ENCODE measurements around the gene KIRREL2.
"Not testable (repeated sequence)": the region's sequence is repeated elsewhere in the genome, so short reads cannot be mapped to it uniquely, and the experiment has no call there.

Gene KIRREL2

GRCh38 chr19:35870124-35870736 lies 13.5 kb downstream of the KIRREL2 start:
- DNase-seq, result not testable (repeated sequence)

GRCh38 chr19:35870798-35871197 lies 14.1 kb downstream of the KIRREL2 start:
- DNase-seq, result no peak

DNA sequence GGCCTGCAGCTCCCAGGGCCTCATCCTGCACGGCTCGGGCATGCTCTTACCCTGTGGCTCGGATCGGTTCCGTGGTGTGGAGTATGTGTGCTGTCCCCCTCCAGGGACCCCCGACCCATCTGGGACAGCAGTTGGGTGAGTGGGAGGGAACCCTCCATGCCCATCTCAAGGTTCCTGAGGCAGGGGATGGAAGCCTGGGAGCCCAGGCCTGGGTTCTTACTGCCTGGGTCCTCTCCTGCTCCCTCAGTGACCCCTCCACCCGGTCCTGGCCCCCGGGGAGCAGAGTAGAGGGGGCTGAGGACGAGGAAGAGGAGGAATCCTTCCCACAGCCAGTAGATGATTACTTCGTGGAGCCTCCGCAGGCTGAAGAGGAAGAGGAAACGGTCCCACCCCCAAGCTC lies 14.9 kb downstream of the KIRREL2 start:
- DNase-seq, result no peak

DNA sequence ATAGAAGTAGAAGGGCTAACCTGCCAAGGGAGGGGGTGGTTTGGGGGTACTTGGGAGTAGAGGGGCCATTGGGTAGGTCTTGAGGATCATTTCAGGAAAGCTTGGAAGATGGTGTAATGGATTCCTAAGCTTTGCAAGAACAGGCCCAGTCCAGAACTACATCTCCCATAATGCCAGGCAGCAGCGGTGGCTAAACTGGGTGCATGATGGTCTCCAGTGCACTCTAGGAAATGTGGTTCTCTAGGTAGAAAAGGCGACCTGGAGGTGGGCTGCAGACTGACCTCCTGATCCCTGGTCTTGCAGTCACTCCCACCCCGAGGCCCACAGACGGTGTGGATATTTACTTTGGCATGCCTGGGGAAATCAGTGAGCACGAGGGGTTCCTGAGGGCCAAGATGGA lies 15.5 kb downstream of the KIRREL2 start:
- no peak for DNase-seq

DNA sequence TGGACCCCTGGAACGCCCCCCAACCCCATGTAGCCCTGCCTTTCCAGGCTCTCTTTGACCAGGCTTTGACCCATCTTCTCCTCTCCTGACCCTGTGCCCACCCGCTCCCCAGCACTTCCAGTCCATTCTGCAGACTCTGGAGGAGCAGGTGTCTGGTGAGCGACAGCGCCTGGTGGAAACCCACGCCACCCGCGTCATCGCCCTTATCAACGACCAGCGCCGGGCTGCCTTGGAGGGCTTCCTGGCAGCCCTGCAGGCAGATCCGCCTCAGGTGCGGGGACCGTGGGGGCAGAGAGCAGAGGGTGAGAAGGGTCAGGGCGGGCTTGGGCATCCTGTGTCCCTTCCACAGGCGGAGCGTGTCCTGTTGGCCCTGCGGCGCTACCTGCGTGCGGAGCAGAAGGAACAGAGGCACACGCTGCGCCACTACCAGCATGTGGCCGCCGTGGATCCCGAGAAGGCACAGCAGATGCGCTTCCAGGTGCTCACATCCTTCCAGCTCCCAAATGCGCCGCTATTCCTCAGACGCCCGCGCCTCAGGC lies 17.8 kb downstream of the KIRREL2 start:
- no peak for DNase-seq

GRCh38 chr19:35879068-35879467 lies 22.4 kb downstream of the KIRREL2 start:
- no peak for DNase-seq

GRCh38 chr19:35879770-35880317 lies 23.1 kb downstream of the KIRREL2 start:
- peak; percentile 84 for DNase-seq

DNA sequence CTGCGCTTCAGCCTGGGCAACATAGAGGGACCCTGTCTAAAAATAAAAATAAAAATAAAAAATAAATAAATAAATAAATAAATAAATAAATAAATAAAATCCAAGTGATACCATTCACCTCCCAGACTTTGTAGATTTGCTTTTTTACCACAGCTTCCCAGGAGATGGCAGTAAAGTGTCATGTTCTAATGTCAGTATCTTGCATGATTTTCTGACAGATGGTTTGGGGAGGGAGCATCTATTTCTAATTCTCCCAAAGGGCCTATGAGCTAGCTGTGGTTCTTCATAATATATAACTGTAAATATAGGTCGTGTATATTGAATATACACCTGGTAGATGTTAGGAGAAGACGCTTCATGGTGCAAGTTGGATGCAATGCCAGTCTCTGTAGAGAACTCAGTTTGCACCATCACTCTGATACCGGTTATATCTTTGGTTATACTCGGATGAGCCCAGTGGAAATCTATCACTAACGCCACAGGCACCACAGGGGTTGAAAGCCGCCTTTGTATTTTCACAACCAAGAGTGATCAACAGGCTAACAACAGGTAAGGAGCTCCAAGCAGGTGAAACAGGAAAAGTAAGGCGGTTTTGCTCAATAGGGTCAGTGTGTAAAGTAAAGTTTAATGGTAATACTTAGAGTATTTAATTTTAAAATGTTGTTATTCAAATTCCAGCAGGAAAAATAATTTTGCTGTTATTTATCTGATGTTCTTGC lies 25.6 kb downstream of the KIRREL2 start:
- no peak for DNase-seq

- no peak for DNase-seq
Observed at GRCh38 chr19:35883882-35884281, 27.2 kb downstream of the KIRREL2 start.

DNA sequence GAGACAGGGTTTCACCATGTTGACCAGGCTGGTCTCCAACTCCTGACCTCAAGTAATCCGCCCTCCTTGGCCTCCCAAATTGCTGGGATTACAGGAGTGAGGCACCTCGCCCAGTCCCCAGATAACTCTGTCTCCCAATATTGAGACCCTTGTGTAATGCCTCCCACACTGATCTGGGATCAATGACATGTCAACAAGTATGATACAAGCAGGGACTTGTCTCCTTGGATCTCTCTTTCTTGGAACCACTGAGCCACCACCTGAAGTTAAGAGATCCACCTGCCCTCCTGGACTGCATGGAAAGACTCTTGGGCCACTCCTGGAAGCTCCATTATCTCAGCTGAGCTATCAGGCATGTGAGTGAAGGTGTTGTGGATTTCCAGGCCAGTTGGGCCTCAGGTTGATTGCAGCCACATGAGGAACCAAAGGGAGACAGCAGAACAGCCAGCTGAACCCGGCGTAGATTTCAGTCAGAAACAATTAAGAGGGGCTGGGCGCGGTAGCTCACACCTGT lies 28.6 kb downstream of the KIRREL2 start:
- DNase-seq, result no peak

- no peak for DNase-seq
Observed at GRCh38 chr19:35885904-35886303, 29.2 kb downstream of the KIRREL2 start.

- DNase-seq, result no peak
Observed at GRCh38 chr19:35887197-35887596, 30.5 kb downstream of the KIRREL2 start.

GRCh38 chr19:35888398-35888797 lies 31.7 kb downstream of the KIRREL2 start:
- no peak for DNase-seq

DNA sequence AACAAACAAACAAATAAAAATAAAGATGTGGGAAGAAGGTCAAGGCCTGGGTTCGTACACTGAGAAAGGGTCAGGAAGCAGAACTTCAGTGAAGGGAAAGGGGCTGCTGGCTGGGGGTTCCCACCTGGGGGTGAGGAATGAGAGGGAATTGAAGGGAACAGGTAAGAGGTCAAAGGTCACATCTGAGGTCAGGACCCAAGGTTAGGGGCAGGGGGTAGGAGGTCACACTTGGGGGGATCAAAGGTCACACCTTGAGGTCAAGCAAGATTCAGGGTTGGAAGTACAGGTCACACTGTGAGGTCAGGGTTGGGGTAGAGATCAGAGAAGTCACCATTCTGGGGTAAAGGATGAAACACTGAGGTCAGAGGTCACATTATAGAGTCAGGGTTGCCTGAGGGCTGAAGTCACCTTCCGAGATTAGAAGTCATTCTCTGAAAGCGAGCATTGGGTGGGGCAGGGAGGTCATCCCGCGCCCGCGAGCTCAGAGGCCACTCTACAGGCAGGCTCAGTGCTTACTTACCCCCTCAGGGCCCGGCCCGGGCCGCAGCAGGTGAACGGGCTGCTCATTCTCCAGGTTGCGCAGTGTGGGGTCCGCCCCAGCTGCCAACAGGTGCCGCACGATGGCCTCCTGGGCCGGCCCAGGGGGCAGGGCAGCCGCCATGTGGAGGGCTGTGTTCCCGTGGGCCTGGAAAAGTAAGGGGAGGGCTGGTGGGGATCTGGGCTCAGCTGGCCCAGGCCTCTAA lies 32.8 kb downstream of the KIRREL2 start:
- DNase-seq, result no peak

GRCh38 chr19:35890113-35890650 lies 33.5 kb downstream of the KIRREL2 start:
- DNase-seq, result no peak

DNA sequence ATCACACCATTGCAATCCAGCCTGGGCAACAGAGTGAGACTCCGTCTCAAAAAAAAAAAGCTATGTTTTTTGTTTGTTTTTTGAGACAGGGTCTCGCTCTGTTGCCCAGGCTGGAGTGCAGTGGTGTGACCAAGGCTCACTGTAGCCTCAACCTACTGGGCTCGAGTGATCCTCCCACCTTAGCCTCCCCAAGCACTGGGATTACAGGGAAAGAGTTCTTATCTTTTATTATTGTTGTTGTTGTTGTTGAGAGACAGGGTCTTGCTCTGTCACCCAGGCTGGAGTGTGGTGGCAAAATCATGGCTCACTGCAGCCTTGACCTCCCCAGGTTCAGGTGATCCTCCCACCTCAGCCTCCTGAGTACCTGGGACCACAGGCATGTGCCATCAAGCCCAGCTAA lies 35.1 kb downstream of the KIRREL2 start:
- not testable (repeated sequence) for DNase-seq

DNA sequence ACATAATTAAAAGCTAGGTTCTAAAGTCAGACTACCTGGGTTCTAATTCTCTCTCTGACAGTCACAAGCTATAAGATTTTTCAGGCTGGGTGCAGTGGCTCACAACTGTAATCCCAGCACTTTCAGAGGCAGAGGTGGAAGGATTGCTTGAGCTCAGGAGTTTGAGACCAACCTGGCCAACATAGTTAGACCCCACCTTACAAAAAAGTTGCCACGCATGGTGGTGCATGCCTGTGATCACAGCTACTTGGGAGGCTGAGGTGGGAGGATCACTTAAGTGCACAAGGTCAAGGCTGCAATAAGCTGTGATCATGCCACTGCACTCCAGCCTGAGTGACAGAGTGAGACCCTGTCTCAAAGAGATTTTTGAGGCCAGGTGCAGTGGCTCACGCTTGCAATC lies 37.6 kb downstream of the KIRREL2 start:
- DNase-seq, result no peak

- no peak for DNase-seq
Observed at GRCh38 chr19:35895911-35896642, 39.4 kb downstream of the KIRREL2 start.

DNA sequence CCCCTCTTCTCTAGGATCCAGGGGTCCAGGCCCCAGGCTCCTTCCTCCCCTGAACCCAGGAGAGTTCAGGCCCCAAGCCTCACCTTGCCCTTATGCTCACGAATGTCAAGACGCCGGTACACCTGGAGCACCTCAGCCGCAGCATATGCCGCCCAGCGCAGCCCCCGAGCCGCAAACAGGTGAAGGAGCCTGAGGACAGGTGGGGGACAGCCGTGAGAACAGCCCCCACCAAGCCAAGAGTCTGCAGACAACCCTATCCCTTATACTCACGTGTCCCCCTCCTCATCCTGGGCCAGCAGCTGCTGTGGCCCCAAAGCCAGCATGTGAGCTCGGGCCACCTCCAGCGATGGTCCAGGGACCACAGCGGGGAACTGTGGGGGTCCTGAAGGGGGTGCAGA lies 39.9 kb downstream of the KIRREL2 start:
- DNase-seq, result no peak

GRCh38 chr19:35897706-35898451 lies 41.2 kb downstream of the KIRREL2 start:
- DNase-seq, result no peak

DNA sequence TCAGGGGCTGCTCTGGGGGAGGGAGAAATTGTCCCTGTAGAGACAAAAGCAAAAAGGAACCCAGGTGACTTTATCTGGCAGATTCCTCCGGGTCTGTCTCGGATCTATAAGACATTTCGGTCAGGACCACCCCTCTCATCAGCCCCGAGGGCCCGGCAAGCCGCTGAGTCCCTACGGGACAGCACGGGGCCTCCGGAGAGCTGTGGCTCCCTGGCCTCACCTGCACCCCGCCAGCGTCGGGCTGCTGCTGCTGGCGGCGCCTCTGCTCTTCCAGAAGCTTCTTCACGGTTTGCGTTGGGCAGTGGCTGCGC lies 41.7 kb downstream of the KIRREL2 start:
- no peak for DNase-seq
